Stimulated activated naive CD4-positive, alpha-beta T cell treated with Interleukin-2 at 50 U/mL for 16 hours (primary cell): ENCODE results near the gene RBM20.
"Not testable (repeated sequence)": the region's sequence is repeated elsewhere in the genome, so short reads cannot be mapped to it uniquely, and the experiment has no call there.

Experiments
- DNase-seq: peaks from one replicate; lab custom pipeline; 2025; lab: John Stamatoyannopoulos, UW

RBM20 gene

GRCh38 chr10:110649347-110650264 lies 5.5 kb downstream of the RBM20 start:
- no peak for DNase-seq

GRCh38 chr10:110650265-110650668 lies 6.1 kb downstream of the RBM20 start:
- no peak for DNase-seq

DNA sequence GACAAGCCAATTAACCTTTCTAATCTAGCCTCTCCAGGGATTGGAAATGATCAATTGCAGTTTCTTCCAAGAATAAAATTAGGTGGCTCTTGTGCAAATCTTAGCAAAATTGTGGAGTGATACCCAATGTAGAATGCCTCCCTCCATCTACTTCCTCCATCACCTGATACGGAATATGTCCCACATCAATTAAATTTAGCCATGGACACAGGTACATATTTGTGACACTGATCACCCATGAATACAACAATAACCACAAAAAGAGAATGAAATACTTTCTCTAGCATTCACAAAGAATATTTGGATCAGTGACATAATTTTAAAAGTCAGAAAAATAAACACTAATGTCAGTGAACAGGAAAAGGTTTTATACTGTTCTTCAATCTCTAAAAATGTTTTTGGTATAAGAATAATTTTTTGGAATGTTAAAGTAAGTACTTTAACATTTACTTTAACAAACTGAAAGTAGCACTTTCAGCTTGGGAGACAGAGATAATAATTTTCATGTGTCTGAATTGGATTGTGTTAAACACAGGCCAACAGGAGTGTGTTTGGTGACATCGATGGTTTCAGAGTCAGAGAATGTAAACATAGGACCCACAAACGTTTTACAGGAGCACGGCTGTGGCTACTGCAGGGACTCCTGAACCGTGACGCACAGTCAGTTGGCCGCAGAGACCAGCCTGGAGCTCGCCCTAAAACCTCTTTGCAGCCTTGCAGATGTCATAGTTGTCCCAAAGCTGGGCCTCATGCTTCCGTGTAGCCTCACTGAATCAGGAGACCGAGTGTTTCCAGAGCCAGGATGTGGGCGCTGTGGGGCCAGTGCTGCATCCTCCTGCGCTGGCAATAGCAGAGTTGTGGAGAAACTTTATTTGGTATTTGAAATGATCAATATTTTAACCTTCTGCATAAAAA lies 7.2 kb downstream of the RBM20 start:
- no peak for DNase-seq

DNA sequence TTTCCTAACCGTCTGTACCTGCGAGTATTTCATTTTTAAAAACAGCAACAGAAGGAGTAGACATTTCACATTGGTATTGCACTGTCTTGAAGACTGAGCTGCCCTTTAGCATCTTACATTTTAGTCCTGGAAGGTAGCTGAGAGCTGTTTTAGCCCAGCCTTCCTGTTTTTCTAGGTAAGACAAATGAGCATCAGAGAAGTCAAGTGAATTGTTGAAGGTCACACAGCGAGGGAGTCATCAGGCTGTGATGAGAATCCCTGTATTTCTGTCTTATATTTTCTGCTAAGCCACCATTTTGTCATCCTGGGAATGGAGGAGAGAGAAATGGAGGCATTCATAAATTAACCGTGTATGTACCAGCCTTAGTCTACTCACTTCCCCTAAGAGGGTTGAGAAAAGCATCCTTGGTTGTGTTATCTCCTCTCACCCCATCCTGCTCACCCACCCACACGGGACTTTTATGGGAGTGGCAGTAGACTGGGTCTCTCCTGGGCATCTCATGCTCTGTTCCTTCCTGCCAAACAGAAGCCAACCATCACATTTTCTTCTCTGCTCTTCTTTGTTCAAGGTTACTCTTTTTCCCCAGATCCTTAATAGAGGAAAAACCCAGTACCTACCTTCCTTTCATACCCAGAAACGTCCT lies 8.5 kb downstream of the RBM20 start:
- no peak for DNase-seq

- no peak for DNase-seq
Measured at GRCh38 chr10:110655320-110655719, 11.2 kb downstream of the RBM20 start.

DNA sequence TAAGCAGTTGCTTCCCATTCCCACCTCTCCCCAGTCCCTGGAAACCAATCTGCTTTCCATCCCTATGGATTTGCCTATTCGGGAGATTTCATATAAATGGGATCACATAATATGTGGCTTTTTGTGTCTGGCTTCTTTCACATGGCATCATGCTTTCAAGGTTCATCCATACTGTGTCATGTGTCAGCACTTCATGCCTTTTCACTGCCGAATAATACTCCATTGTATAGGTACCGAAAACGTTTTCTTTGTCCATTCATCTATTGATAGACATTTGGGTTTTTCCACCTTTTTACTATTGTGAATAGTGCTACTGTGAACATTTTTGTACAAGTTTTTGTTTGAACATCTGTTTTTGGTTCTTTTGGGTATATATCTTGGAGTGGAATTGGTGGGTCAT lies 12.5 kb downstream of the RBM20 start:
- no peak for DNase-seq

DNA sequence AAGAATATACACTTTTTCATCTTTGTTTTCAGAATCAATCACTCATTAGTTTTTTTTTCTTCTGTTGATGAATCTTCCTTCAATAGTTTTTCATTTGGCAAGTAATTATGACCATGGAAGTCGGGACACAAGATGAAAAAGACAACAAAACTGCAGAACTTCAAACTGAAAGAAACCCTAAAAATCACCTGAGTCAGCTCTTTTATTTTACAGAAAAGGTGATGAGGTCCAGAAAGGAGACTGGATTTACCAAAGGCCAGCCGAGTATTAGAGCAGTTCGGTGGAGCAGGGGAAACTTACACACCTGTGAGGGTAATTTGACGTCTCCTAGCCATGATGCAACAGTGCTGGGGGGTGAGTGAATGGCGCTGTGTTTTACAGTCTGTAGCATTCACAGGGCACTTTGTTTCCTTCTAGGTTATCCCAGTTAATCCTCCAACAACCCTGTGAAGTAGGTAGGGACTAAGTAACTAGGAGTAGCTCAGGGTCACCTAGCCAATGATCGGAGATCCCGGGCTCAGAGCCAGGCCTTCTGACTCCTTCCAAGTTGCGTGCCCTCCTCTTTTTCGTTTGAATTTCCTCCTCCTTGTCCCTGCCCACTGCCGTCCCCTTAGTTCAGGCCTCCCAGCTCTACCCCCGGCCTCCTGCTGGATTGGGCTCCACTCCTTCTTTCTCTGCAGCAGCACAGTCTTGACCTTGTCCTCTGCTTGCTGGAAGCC lies 14.0 kb downstream of the RBM20 start:
- DNase-seq, result no peak

- DNase-seq, result no peak
Measured at GRCh38 chr10:110659558-110659957, 15.4 kb downstream of the RBM20 start.

GRCh38 chr10:110660289-110660688 lies 16.2 kb downstream of the RBM20 start:
- not testable (repeated sequence) for DNase-seq

DNA sequence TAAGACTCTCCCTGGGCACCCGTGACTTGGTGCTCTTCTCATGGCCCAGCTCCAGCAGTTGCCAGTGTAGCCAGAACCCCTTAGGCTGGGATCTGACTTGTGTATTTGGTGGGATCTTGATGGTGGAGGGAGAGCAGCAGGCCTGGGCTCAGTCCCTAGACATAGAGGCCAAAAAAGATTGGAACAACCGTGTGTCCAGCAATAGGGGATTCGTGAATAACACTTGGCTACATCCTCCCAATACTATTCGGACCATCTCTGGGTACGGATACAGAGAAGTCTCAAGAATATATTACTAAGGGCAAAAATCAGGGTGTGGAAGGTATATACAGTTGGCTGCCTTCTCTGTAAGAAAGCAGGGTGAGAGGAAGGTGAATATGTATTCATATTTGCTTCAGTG lies 17.2 kb downstream of the RBM20 start:
- no peak for DNase-seq

- DNase-seq, result no peak
Measured at GRCh38 chr10:110664483-110665420, 20.6 kb downstream of the RBM20 start.

DNA sequence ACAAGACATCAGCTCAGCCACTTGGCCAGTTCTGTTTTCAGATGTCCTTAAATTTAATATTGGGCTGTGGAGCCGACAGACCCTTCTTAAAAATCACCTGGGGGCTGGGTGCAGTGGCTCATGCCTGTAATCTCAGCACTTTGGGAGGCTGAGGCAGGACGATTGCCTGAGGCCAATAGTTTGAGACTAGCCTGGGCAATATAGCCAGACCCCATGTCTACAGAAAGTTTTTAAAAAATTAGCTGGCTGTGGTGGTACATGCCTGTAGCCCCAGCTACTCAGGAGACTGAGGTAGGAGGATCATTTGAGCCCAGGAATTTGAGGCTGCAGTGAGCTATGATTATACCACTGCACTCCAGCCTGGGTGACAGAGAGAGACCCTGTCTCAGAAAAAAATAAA lies 22.1 kb downstream of the RBM20 start:
- not testable (repeated sequence) for DNase-seq

DNA sequence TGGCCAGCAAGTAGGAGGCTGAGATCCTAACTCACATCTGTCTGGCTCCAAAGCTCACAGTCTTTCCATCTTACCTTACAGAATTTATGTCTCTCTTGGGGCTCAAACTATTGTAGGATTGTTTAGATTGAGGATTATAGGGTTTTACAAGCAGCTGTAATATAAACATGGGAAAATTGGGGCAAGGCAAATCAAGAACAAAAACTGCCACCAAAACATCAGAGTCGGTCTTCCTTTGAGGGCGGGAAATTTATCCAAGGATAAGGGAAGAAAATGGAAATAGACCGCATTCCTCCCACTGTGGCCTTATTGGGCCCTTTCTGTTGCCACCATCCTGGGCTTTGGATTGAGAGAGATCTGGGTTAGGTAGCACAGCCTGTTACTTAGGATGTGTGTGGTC lies 22.5 kb downstream of the RBM20 start:
- no peak for DNase-seq

DNA sequence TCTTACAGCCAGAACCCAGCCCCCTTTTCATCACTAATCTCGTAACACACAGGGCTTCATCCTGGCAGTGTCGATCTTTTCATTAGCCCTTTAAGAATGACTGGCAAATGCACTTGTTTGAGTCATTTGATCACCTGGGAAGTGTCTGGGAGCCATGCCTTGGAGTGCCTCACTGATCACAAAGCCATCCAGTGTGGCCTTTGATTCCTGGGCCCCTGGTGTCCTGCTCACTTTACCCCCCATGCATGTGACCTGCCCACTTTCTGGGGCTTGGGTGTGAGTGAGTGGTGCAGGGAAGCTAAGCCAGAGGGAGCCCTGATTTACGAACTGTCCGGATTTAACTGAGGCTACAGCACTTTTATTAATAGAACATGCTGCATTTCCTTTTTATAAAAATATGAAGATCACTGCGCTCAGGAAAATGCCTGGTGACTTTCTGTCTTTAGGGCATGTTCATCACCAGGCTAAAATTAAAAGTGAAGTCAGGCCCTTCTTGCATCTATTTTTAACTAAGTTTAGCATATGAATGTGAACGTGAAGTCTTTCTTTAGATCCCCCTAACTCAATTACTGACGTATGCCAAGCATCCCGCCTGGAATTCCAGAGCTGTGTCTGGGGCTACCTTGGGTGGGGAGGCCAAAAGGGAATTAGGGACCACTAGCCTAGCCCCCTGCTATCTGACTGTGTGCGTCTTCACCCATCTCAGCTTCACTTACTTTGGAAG lies 23.6 kb downstream of the RBM20 start:
- DNase-seq, result no peak

DNA sequence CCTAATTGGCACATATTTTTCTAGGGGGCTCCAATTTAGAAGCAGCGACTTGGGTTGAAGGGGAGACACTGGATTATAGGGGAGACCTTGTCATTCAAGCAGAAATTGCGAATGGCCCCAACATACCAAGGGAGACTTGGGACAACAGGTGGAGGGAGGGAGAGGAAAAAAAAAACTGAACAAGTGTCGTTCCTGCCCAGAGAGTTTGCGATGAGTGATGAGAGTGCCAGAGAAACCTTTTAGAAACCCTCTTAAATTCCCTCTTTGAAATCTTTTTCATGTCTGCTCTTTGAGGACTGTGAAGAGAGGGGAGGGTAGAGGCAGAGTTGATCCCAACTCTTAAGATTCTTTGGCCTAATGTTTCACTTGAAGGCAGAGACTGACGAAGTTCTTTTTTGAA lies 24.3 kb downstream of the RBM20 start:
- no peak for DNase-seq

GRCh38 chr10:110670335-110670734 lies 26.2 kb downstream of the RBM20 start:
- no peak for DNase-seq

- DNase-seq, result peak; percentile 65
Measured at GRCh38 chr10:110671788-110672579, 27.8 kb downstream of the RBM20 start.

GRCh38 chr10:110672580-110672919 lies 28.4 kb downstream of the RBM20 start:
- no peak for DNase-seq

DNA sequence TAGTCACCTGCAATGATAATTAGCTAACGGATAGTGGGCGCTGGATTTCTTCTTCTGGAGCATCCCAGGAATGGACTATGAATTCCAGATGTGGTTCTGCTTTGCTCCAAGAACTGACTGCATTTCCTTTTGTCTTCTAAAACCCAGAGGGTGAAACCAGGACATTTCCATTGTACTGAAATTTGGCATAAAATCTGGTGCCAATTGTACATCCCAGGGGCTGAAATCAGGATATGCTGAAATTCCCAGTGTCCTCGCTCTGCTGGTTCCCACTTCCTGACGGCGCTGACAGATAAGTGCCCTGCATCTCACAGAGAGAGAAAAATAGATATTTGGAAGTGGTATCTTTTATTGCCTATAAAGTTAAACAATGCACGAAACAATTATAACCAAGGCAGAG lies 31.9 kb downstream of the RBM20 start:
- no peak for DNase-seq
